GM19193 (cell line): ENCODE data around the gene KL.

Experiments used
- POLR2A ChIP-seq: IDR thresholded peaks from 4 replicates; pipeline ENCODE4 v1.6.1; 2011; ENCODE audit not compliant: insufficient read depth, insufficient read length; ENCODE audit errors: extremely low read depth

Gene KL

DNA sequence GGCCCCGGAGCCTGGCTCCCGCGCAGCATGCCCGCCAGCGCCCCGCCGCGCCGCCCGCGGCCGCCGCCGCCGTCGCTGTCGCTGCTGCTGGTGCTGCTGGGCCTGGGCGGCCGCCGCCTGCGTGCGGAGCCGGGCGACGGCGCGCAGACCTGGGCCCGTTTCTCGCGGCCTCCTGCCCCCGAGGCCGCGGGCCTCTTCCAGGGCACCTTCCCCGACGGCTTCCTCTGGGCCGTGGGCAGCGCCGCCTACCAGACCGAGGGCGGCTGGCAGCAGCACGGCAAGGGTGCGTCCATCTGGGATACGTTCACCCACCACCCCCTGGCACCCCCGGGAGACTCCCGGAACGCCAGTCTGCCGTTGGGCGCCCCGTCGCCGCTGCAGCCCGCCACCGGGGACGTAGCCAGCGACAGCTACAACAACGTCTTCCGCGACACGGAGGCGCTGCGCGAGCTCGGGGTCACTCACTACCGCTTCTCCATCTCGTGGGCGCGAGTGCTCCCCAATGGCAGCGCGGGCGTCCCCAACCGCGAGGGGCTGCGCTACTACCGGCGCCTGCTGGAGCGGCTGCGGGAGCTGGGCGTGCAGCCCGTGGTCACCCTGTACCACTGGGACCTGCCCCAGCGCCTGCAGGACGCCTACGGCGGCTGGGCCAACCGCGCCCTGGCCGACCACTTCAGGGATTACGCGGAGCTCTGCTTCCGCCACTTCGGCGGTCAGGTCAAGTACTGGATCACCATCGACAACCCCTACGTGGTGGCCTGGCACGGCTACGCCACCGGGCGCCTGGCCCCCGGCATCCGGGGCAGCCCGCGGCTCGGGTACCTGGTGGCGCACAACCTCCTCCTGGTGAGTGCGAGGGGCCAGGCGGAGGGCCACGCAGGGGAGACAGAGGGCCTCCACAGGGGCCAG lies at the start of gene KL:
Gene KL, plus strand, starts transcription at position 10 of the 909 bp plus-strand sequence. Its CDS starts 18 bp downstream, at position 28.
- no peak for TF ChIP-seq POLR2A

DNA sequence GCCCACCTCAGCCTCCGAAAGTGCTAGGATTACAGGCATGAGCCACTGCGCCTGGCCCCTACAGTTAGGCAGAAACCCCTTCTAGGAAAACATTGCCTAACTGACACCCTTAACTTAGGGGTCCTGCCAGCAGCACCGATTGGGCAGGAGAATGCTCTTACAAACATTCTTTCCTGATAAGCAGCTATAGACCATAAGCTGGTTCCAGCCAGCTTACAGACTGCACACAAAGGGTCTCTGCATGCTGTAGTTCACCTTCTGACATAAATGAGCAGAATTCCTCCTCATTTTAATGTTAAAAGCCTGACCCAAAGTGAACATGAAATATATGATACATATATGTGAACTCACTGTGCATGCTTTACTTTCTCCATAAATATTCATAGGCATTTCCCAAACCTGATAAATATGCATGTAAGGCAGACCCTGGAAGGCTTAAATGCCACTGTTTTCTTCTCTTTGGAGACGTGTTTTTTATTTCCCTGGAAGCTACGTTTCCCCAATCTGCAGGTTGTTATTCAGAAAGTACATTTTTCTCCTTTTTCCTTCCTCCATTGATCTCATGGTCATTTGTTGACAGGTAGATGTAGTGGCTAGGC lies 48.5 kb upstream of the KL start:
- no peak for TF ChIP-seq POLR2A

DNA sequence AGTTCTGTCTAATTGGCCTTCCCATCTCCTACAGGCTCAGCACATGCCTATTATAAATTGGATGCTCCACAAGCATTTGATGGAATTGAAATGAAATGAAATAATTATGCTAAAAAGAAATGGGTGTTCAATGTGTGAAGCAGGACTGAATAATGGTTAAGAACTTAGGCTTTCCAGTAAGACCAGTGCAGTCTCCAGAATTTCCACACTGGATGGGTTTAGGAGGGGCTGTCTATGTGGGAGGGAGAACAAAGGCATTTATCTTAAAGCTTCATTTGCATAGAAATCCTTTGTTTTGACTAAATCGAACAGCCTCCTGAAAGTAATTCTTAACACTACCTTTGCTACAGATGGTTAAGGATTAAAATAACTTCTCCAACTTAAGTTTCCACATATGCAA lies 47.9 kb upstream of the KL start:
- TF ChIP-seq POLR2A, result no peak

DNA sequence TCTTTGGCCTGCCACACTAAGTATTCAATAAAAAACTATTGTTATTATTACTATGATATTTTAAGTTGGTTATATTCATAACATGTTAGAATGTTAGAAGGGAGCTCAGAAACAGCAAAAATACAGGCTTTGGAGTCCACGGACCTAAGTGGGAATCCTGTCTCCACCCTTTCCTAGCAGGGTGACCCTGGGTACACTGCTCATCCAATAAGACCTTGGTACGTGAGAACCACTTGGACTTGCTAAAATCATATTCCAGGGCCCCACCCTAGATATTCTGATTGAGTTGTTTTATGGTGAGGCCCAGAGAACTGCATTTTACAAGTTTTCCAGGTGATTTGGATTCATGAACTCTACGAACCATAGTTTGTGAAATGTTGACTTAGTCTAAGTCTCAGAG lies 47.4 kb upstream of the KL start:
- no peak for TF ChIP-seq POLR2A

DNA sequence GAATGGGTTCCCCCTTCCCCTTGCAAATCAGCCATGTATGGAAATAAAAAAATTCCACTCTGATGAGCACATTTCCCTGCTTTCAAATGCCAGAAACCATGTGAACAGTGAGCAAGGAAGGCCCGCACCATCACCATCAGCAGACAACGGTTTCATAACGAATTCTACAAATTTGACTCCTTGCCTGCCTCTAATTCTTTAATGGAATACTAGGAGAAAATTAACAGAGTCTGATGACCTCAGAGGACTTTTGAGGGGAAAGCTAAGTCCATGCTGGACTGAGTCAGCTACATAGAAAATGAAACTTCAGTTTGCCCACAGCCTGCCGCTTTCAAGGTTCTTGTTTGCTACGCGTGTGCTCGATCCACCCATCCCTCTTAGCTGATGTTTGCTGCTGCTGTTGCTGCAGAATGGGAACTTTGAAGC lies 46.7 kb upstream of the KL start:
- no peak for TF ChIP-seq POLR2A

DNA sequence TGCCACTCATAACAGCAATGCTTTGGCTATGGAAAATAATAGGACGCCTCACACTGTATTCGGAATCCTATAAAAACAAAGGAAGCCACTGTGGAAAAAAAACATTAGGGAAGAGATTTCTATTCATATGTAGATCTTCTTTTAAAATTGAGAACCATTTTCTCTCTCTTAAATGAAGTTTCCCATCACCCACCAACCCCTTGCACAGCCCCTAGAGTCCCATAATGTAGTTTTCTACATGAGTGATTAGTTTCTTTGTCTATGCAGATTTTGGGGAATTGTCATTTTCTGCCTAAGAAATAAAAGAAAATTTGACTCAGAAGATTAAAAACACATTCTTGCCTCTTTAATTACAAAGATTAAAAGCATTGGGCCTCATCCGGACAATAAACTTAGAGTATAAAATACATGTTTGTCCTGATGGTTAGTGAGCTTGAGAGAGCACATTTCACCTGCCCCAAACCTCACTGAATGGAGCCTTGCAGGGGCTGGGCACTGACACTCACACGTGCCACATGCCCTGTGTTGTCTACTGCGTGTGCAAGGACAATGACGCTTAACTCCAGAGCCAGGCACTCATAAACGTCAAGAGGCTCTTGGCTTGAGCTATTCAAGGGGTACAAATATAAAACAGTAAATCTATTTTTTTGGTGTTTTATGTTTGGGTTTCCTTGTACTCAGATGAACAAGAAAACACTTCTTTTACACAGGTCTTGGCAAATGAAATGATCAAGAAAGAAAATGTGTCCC lies 40.0 kb upstream of the KL start:
- TF ChIP-seq POLR2A, result no peak

DNA sequence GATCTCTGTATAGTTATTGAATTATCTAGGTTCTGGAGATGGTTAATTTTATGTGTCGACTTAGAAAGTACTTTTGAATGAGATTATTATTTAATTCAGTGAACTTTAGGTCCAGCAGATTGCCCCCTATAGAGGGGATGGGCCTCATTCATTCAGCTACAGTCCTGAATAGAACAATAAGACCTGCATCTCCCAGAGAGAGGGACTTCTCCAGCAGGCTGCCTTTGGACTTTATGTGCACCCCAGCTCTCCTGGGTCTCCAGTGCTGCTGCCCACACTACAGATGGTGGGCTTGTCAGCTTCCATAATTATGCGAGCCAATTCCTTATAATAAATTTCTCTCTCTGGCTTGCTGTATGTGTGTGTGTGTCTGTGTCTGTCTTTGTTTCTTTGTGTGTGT lies 39.3 kb upstream of the KL start:
- TF ChIP-seq POLR2A, result no peak

DNA sequence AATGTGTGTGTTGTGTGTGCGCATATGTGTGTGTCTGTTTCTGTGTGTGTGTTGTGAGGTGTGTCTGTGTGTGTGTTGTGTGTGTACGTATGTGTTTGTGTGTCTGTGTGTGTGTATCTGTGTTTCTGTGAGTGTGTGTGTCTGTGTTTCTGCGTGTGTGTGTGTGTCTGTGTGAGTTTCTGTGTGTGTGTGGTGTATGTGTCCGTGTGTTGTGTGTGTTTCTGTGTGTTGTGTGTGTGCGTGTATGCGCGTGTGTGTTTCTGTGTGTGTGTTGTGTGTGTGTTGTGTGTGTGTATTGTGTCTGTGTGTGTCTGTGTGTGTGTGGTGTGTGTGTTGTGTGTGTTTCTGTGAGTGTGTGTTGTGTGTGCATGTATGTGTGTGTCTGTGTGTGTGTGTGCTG lies 38.9 kb upstream of the KL start:
- TF ChIP-seq POLR2A, result no peak

DNA sequence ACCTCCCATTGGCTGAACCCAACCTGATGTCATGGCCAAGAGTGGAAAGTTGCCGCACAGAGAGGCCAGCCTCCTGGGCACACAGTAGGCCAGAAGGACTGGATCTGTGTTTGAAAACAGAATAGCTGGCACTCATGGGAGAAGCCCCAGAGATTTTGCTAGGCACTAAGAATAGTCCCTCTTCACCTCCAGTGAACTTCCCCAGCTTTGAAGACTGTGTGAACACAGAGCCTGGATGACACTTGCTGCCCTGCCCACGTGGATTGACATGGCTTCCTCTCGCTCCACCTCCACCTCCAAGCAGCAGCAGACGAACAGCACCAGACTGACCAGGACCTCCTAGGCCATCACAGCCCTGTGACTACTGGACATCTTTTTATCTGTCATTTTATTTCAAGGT lies 37.9 kb upstream of the KL start:
- no peak for TF ChIP-seq POLR2A

DNA sequence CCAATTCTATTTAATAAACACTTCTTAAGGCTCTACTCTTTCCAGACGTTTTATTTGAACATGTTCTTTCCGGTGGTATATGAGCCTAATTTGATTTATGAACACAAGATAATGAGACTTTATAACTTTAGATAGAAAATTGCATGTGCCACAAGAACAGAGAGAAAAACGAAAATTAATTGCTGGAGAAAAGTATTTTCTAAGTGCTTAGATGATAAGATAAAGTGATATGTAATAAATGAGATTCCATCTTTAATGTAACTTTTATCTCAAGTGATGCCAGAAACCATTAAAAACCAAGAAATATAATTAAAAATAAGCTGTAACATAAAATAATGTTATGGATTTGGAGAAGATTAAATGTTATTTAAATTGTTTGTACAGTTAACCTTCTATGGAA lies 33.2 kb upstream of the KL start:
- no peak for TF ChIP-seq POLR2A

DNA sequence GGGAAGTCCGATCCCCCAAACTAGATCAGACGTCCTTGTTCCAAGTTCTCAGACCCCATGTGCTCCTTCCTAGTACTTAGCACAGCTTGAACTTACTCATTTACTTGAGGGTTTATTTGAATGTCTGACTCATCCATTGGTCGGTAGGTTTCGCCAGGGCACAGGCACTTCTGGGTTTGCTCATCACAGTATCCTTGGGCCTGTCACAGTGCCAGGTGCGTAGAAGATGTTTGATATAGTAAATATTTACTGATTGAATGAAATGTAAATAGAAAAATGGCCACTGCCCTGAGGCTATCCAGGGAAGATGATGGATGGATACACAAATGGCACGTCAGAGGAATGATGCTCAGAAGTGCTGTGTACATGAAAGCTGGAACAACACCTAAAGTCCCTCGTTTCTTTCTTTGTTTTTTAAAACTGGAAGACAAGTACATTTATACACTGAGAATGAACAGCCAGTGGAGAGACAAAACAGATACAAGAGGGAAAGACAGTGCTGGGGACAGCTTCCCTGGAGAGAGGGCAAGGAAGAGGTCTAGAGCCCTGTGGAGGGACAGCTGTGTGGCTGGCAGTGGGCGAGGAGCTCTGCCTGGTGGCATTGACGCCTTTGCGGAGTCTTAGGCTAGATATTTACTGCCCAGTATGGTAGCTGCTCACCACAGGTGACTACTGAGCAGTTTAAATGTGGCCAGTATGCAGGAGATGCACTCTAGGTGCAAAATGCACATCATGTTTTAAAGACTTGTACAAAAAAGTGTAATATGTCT lies 31.2 kb upstream of the KL start:
- no peak for TF ChIP-seq POLR2A

DNA sequence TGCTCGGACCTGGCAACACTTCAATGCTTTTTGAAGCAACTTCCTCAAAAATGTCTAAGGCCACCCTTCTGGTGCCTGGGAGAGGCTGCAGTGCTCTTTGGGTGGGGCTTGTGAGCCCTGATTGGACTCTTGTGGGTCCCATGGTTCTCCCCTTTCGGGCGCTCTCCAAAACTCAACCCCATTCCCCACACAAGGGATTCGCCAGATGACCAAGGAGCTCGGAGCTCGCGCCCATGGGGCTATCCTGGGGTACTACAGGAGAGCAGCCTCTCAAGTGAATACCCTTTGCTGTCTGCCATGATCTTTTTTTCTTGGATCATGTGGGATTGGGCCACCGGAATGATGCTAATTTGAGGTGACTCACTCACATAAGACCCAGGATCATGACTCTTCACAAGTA lies 29.7 kb upstream of the KL start:
- no peak for TF ChIP-seq POLR2A

DNA sequence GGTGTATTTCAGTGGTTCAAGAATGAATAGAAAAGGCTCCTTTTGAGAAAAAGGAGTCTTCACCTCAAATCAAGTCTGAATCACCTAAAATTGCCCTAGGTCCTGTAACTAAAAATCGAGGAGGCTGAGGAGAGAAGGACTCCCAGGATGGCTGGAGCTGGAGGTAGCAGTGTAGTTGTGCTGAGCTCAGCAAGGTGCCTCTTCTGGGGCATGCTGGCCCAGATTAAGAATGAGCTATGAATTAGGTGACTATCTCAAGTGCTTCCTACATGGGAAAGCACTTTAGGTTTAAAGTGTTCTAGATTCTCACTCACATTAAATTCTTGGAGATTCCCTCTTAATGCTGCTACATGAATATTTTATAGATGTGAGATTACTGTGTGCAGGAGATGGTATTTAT lies 28.8 kb upstream of the KL start:
- TF ChIP-seq POLR2A, result no peak

DNA sequence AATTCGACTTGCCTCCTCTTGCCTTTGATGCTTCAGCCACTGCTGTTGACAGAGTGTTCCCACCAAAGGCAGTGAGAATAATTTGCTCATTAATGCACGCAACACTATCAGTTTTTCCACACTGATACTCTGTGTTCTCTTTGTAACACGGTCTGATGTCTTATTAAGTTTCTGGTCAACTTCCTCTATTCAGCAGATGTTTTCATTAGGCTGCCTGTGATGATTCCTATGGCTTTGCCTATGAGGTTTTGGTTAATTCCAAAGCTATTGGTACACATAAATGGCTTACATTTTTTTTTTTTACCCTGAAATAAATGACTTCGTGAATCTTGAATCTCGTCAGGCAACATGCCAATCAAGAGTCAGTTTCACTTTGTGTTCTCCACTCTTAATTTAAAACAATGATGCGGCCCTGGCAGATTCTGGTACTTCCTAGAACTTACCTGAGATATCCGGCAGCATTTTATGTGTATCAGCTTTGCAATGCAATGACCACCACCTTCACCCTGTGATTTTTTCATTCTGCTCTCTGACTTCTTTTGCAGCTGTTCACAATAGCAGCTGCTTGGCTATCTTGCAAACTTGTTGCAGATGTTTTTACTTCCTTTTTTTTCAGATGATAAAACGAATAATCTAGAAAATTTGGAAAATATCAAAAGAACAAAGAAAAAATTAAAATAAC lies 27.5 kb upstream of the KL start:
- no peak for TF ChIP-seq POLR2A
